PC-3 (cell line): Measurements from ENCODE around the gene ADD3.

Experiments
- CTCF ChIP-seq: fragments of 300-600 bp; sonication (generic); conservative IDR thresholded peaks from 2 replicates; pipeline ENCODE4 v1.5.1; 2017; ENCODE audit warnings: antibody characterized with exemption, low read depth, mild to moderate bottlenecking, low read length
- EZH2 ChIP-seq: fragments of 300-600 bp; sonication (generic); IDR thresholded peaks from one replicate; pipeline ENCODE4 v1.6.1; 2017; ENCODE audit warnings: antibody characterized with exemption, mild to moderate bottlenecking, low read length; ENCODE audit not compliant: unreplicated experiment

GRCh38 chr10:109961174-109962001 lies 46.4 kb upstream of the ADD3 start:
- TF ChIP-seq CTCF (no peak), EZH2 (no peak)
